GM12801 (cell line): ENCODE measurements around the gene SERPINA6.

Experiments used
- TF ChIP-seq, protein P1 (sequence below): IDR thresholded peaks from one replicate; pipeline ENCODE4 v1.5.1; 2011; ENCODE audit warnings: control low read depth; ENCODE audit not compliant: insufficient read length; ENCODE audit errors: extremely low read depth

Gene SERPINA6

DNA sequence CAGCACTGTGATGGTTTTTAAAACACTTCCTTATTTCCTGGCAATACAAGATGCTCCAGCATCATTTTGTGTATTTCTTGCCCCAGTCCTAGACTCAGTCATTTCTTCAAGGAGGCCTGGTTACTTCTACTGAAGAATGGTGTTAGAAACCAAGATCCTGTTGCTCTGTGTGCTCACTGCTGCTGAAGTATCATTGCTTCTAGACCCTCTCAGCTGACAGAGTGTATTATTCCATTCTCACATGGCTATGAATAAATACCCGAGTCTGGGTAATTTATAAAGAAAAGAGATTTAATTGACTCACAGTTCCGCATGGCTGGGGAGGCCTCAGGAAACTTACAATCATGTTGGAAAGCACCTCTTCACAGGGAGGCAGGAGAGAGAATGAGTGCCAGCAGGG, 14.9 kb upstream of the SERPINA6 start:
- TF ChIP-seq, protein P1, sequence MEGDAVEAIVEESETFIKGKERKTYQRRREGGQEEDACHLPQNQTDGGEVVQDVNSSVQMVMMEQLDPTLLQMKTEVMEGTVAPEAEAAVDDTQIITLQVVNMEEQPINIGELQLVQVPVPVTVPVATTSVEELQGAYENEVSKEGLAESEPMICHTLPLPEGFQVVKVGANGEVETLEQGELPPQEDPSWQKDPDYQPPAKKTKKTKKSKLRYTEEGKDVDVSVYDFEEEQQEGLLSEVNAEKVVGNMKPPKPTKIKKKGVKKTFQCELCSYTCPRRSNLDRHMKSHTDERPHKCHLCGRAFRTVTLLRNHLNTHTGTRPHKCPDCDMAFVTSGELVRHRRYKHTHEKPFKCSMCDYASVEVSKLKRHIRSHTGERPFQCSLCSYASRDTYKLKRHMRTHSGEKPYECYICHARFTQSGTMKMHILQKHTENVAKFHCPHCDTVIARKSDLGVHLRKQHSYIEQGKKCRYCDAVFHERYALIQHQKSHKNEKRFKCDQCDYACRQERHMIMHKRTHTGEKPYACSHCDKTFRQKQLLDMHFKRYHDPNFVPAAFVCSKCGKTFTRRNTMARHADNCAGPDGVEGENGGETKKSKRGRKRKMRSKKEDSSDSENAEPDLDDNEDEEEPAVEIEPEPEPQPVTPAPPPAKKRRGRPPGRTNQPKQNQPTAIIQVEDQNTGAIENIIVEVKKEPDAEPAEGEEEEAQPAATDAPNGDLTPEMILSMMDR: no peak

DNA sequence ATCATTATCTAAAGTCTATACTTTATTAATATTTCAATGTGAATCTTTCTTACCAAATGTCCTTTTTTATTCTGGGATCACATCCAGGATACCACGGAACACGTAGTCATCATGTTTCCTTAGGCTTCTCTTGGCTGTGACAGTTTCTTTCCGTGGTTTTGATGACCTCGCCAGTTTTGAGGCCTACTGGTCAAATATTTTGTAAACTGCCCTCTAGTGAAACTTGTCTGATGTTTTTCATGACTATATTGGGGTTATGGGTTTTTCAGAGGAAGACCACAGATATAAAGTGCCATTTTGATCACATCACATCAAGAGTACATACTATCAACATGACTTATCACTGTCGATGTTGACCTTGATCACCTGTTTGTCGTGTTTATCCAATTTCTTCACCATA, 14.1 kb upstream of the SERPINA6 start:
- TF ChIP-seq, protein P1: no peak

DNA sequence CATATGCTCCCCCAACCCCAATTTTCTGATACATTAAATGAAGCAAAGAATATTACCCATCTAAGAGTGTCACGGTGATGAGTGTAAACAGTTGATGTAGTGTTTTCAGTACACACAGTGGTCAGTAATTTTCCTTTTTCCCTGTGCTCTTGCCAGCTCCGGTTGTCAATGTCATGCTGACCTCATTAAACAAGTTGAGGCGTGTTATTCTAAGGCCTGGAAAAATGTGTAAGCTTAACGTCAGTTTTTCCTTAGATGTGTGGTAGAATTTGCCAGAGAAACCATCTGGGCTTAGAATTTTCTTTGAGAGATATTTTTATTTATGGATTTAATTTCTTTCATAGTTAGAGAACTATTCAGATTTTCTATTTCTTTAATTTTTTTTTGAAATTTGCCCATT, 11.7 kb upstream of the SERPINA6 start:
- TF ChIP-seq, protein P1: no peak

DNA sequence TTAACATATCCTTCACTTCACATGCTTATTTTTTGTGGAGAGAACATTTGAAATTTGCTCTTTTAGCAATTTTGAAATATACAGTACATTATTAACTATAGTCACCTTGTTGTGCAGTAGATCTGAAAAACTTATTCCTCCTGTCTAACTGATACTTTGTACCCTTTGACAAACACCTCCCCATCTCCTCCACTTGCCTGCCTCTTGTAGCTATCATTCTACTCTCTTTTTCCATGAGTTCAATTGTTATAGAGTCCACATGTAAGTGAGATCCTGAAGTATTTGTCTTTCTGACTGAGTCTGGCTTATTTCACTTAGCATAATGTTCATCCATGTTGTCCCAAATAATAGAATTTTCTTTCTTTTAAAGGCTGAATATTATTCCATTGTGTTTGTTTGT, 9.5 kb upstream of the SERPINA6 start:
- TF ChIP-seq, protein P1: no peak

DNA sequence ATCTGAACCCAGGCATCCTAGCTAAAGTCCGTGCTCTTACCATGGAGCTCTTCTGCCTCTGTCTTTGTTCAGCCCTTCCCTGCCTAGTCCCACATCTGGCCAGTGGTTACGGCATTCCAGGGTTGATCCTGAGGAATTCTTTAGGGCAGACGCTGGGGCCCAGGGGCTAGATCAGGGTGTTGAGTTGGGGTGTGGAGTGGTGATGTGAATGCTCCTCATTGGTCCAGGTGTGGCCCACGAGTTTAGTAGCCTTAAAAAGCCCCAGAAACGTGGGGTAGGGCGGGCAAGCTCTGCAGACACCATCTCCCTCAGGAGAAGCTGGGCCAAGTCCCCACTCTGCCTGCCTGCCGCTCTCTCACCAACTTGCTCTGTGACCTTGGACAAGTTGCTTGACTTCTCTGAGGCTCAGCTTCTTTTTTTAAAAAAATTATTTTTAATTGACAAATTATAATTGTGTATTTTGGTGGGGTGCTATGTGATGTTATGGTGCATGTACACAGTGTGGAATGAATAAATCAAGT, 9.0 kb upstream of the SERPINA6 start:
- TF ChIP-seq, protein P1: no peak

DNA sequence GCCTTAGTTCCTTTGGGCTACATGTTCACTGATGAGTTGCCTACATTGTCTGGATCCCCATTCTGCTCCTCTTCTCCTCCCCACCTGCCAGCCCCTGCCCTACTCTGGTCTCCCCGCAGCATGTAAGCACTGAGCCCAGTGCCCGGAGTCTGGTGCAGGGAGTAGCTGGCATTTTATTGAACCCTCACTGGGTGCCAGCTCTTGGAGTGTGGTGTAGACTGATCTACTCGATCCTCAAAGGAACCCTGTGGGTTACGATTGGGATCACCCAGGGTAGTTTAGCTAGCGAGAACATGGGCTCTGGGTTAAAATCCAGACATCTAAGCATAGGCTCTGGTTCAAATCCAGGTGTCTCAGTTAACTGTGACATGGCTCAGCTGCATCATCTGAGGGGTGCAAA, 8.3 kb upstream of the SERPINA6 start:
- TF ChIP-seq, protein P1: no peak

DNA sequence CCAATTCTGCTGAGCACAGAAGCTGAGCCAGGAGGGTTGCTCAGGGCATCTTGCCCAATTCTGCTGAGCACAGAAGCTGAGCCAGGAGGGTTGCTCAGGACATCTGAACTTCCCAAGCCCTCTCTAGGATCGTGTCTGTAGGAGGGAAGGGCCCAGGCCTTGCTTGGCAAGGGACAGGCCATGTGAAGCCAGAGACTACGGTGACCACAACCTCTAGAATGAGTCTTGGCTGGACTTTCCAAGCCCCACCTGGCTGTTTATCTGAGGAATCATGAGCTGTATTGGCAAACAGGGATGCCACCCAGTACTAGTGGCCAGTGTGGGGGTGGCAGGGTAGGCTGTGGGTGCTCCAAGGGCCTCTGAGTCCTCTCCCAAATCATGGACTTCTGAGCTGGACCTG, 7.7 kb upstream of the SERPINA6 start:
- TF ChIP-seq, protein P1: no peak

DNA sequence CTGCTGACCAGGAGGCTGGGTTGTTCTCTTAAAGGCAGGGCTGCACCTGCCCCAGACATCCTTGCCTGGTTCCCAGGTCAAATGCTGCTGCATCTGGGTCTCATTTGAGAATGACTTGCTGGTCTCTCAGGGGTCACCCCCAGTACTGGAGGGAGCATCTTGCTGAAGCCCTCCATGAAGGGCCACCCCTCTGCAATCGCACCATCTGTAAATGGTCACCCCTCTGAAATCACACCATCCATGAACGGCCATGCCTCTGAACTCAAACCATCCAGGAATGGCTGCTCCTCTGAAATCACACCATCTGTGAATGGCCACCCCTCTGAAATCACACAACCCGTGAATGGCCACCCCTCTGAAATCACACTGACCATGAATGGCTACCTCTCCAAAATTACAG, 7.3 kb upstream of the SERPINA6 start:
- TF ChIP-seq, protein P1: no peak
